Loucy (cell line): ENCODE results near the gene SUSD6.

Experiments used
- H2AFZ ChIP-seq: fragments of 200-600 bp; sonication (generic); 2 replicates; pipeline ENCODE4 v1.6.0; 2016; ENCODE audit warnings: antibody characterized with exemption, mild to moderate bottlenecking, low read length, moderate library complexity
- H3F3A ChIP-seq: fragments of 200-600 bp; 2 replicates; pipeline ENCODE4 v1.6.0; 2016; ENCODE audit warnings: antibody characterized with exemption, low read depth, mild to moderate bottlenecking
- H3K27me3 ChIP-seq: fragments of 200-600 bp; sonication (generic); 2 replicates; pipeline ENCODE4 v1.6.1; 2014; ENCODE audit warnings: low read length, mild to moderate bottlenecking; ENCODE audit not compliant: insufficient read depth, poor library complexity, severe bottlenecking
- H3K36me3 ChIP-seq: fragments of 200-600 bp; sonication (generic); 2 replicates; pipeline ENCODE4 v1.6.1; 2016; ENCODE audit warnings: low read length; ENCODE audit not compliant: insufficient read depth
- H3K4me1 ChIP-seq: fragments of 200-600 bp; sonication (generic); 2 replicates; pipeline ENCODE4 v1.5.1; 2014; ENCODE audit warnings: low read length, mild to moderate bottlenecking; ENCODE audit not compliant: insufficient read depth, poor library complexity, severe bottlenecking
- H3K4me2 ChIP-seq: fragments of 200-600 bp; sonication (generic); 2 replicates; pipeline ENCODE4 v1.6.0; 2014; ENCODE audit warnings: antibody characterized with exemption, low read length, low read depth, mild to moderate bottlenecking; ENCODE audit not compliant: poor library complexity, severe bottlenecking
- H3K4me3 ChIP-seq: fragments of 200-600 bp; sonication (generic); 2 replicates; pipeline ENCODE4 v1.5.1; 2014; ENCODE audit warnings: low read length, mild to moderate bottlenecking, mixed read lengths; ENCODE audit not compliant: poor library complexity, severe bottlenecking
- H3K79me2 ChIP-seq: fragments of 200-600 bp; sonication (generic); 2 replicates; pipeline ENCODE4 v1.6.1; 2014; ENCODE audit warnings: low read length; ENCODE audit not compliant: insufficient read depth
- H3K9ac ChIP-seq: fragments of 200-600 bp; sonication (generic); 2 replicates; pipeline ENCODE4 v1.6.0; 2014; ENCODE audit warnings: mild to moderate bottlenecking, low read depth, low read length, moderate library complexity; ENCODE audit not compliant: poor library complexity, severe bottlenecking
- H3K9me2 ChIP-seq: fragments of 200-600 bp; sonication (generic); replicated peaks from 2 replicates; pipeline ENCODE4 v1.6.1; 2016; ENCODE audit warnings: low read depth, low read length, mixed read lengths
- H3K9me3 ChIP-seq: fragments of 200-600 bp; sonication (generic); 2 replicates; pipeline ENCODE4 v1.6.1; 2014; ENCODE audit warnings: mild to moderate bottlenecking, antibody characterized with exemption, low read length, low read depth; ENCODE audit not compliant: insufficient read depth
- H4K20me1 ChIP-seq: fragments of 200-600 bp; sonication (generic); 2 replicates; pipeline ENCODE4 v1.6.0; 2014; ENCODE audit warnings: antibody characterized with exemption, low read length, mild to moderate bottlenecking; ENCODE audit not compliant: insufficient read depth, poor library complexity, severe bottlenecking
- EZH2phosphoT487 ChIP-seq: fragments of 200-600 bp; IDR thresholded peaks from 2 replicates; pipeline ENCODE4 v1.6.1; 2018; ENCODE audit warnings: antibody characterized with exemption, mild to moderate bottlenecking, moderate library complexity, borderline replicate concordance
- TF ChIP-seq, protein P1 (sequence below): fragments of 200-600 bp; sonication (generic); conservative IDR thresholded peaks from 2 replicates; pipeline ENCODE4 v1.5.1; 2014; ENCODE audit warnings: mild to moderate bottlenecking, antibody characterized with exemption, low read length

Gene SUSD6

GRCh38 chr14:69675245-69675583 lies 63.8 kb downstream of the SUSD6 start:
- Histone ChIP-seq H3K4me1 (peaks cover 29% of the 10 kb centered on the region), H3F3A (no peaks in the 10 kb centered on the region), H3K9me3 (no peaks in the 10 kb centered on the region), H3K9ac (no peak overlapping the region), H3K79me2 (peaks cover 97% of the 10 kb centered on the region), H3K27me3 (no peaks in the 10 kb centered on the region), H3K4me2 (no peak overlapping the region), H4K20me1 (peaks cover 31% of the 10 kb centered on the region), H2AFZ (no peak overlapping the region), H3K9me2 (no peaks in the 10 kb centered on the region), H3K4me3 (no peak overlapping the region), H3K36me3 (peaks cover 14% of the 10 kb centered on the region; the same call in 1 of the 2 replicates)
- TF ChIP-seq, protein P1, sequence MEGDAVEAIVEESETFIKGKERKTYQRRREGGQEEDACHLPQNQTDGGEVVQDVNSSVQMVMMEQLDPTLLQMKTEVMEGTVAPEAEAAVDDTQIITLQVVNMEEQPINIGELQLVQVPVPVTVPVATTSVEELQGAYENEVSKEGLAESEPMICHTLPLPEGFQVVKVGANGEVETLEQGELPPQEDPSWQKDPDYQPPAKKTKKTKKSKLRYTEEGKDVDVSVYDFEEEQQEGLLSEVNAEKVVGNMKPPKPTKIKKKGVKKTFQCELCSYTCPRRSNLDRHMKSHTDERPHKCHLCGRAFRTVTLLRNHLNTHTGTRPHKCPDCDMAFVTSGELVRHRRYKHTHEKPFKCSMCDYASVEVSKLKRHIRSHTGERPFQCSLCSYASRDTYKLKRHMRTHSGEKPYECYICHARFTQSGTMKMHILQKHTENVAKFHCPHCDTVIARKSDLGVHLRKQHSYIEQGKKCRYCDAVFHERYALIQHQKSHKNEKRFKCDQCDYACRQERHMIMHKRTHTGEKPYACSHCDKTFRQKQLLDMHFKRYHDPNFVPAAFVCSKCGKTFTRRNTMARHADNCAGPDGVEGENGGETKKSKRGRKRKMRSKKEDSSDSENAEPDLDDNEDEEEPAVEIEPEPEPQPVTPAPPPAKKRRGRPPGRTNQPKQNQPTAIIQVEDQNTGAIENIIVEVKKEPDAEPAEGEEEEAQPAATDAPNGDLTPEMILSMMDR: no peak
- no peak for TF ChIP-seq EZH2phosphoT487

DNA sequence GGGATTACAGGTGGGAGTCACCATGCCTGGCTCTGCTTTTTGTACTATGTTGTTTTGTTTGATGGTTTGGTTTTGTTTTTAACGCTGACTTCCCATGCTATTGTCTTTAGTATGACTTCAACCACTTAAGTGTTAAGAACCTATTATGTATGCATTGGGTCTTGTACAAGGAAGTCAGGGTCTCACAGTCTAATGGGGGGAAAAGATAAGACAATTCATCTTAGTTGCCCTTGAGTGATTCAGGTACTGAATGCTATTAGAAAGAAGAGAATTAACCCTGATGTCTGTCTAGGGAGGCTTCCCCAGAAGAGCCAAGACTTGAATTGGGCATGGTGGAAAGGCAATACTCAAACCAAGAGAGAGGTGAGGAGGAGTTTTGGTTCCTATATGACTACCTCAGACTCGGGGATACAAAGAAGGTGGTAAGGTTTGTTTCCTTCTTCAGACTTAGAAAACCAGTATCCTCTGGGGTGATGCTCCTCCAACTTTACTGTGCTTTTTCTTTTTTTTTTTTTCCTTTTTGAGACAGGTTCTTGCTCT lies 64.6 kb downstream of the SUSD6 start:
- TF ChIP-seq, protein P1: no peak
- no peak for TF ChIP-seq EZH2phosphoT487
- H3K79me2 ChIP-seq: peaks cover 97% of the 10 kb centered on the region

DNA sequence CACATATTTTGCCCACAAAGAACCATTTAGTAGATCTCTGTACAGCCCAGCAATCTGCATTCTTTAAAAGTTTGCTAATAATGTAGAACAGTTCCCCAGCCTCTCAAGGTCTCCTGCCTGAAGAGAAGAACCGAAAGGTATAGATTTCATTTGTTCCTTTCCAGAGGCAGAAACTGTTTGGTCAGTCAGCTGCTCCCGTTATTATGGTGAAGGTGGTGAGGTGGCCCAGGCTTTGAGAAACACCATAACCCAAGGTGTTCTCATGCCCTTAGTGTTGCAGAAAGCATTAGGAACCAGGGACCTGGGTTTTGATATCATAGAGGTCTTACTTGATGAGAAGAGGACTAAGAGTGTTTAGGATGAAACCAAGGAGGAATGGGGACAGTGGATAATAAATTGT lies 65.3 kb downstream of the SUSD6 start:
- H3F3A ChIP-seq: no peaks in the 10 kb centered on the region
- H3K4me1 ChIP-seq: peaks cover 34% of the 10 kb centered on the region
- no peaks in the 10 kb centered on the region for H3K9me2 ChIP-seq
- no peaks in the 10 kb centered on the region for H3K27me3 ChIP-seq
- no peak overlapping the region for H3K4me3 ChIP-seq
- no peaks in the 10 kb centered on the region for H3K9me3 ChIP-seq
- H3K4me2 ChIP-seq: no peak overlapping the region
- peaks cover 27% of the 10 kb centered on the region for H4K20me1 ChIP-seq
- no peak overlapping the region for H3K9ac ChIP-seq
- peaks cover 6% of the 10 kb centered on the region; the same call in 1 of the 2 replicates for H3K36me3 ChIP-seq
- peaks cover 97% of the 10 kb centered on the region for H3K79me2 ChIP-seq
- no peak for TF ChIP-seq EZH2phosphoT487
- TF ChIP-seq, protein P1: no peak
- no peak overlapping the region for H2AFZ ChIP-seq

More for the DNA sequence above, 64.6 kb downstream of the SUSD6 start:
- H4K20me1 ChIP-seq: peaks cover 27% of the 10 kb centered on the region
- no peaks in the 10 kb centered on the region for H3K27me3 ChIP-seq
- H3K36me3 ChIP-seq: peaks cover 6% of the 10 kb centered on the region; the same call in 1 of the 2 replicates
- no peak overlapping the region for H3K4me2 ChIP-seq
- no peak overlapping the region for H2AFZ ChIP-seq
- H3K4me1 ChIP-seq: peaks cover 34% of the 10 kb centered on the region
- H3K9ac ChIP-seq: no peak overlapping the region
- H3F3A ChIP-seq: no peaks in the 10 kb centered on the region
- no peak overlapping the region for H3K4me3 ChIP-seq
- no peaks in the 10 kb centered on the region for H3K9me3 ChIP-seq
- H3K9me2 ChIP-seq: no peaks in the 10 kb centered on the region
